Ishikawa (cell line): ENCODE data around the gene FAM118A.

Experiments
- EP300 ChIP-seq: IDR thresholded peaks from 2 replicates; pipeline ENCODE4 v1.6.1; 2012; ENCODE audit warnings: borderline replicate concordance
- MAX ChIP-seq: IDR thresholded peaks from 2 replicates; pipeline ENCODE4 v1.6.1; 2012
- TAF1 ChIP-seq: IDR thresholded peaks from 2 replicates; pipeline ENCODE4 v1.6.1; 2012; ENCODE audit warnings: low read depth, mild to moderate bottlenecking
- YY1 ChIP-seq: IDR thresholded peaks from 2 replicates; pipeline ENCODE4 v1.6.1; 2012; ENCODE audit warnings: low read depth
- TF ChIP-seq, protein P1 (sequence below): IDR thresholded peaks from 2 replicates; pipeline ENCODE4 v1.6.1; 2012; ENCODE audit warnings: low read depth, mild to moderate bottlenecking

- TF ChIP-seq MAX: no peak
- TF ChIP-seq, protein P1, sequence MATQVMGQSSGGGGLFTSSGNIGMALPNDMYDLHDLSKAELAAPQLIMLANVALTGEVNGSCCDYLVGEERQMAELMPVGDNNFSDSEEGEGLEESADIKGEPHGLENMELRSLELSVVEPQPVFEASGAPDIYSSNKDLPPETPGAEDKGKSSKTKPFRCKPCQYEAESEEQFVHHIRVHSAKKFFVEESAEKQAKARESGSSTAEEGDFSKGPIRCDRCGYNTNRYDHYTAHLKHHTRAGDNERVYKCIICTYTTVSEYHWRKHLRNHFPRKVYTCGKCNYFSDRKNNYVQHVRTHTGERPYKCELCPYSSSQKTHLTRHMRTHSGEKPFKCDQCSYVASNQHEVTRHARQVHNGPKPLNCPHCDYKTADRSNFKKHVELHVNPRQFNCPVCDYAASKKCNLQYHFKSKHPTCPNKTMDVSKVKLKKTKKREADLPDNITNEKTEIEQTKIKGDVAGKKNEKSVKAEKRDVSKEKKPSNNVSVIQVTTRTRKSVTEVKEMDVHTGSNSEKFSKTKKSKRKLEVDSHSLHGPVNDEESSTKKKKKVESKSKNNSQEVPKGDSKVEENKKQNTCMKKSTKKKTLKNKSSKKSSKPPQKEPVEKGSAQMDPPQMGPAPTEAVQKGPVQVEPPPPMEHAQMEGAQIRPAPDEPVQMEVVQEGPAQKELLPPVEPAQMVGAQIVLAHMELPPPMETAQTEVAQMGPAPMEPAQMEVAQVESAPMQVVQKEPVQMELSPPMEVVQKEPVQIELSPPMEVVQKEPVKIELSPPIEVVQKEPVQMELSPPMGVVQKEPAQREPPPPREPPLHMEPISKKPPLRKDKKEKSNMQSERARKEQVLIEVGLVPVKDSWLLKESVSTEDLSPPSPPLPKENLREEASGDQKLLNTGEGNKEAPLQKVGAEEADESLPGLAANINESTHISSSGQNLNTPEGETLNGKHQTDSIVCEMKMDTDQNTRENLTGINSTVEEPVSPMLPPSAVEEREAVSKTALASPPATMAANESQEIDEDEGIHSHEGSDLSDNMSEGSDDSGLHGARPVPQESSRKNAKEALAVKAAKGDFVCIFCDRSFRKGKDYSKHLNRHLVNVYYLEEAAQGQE: no peak
- TF ChIP-seq TAF1: no peak
- no peak for TF ChIP-seq EP300
- no peak for TF ChIP-seq YY1
These were observed 47.8 kb downstream of the FAM118A start for GRCh38 chr22:45357490-45357889.
